RWPE1 (cell line): ENCODE results near the gene DAZL.

Source experiments
- CTCF ChIA-PET: fragments of 350-600 bp; sonication (Branson Sonifier 250); formaldehyde crosslinking; extraction: SDS; loops from one replicate; lab custom pipeline; 2021; lab: Yijun Ruan, JAX
- POLR2A ChIA-PET: fragments of 400-600 bp; formaldehyde crosslinking; extraction: SDS; loops from one replicate; lab custom pipeline; 2020; ENCODE audit warnings: antibody characterized with exemption; ENCODE audit not compliant: low non-redundant PET; lab: Yijun Ruan, JAX
- DNase-seq: peaks from one replicate; pipeline ENCODE4 v3.0.0; 2012; ENCODE audit warnings: low spot score
- H3K27ac ChIP-seq: fragments of 450-650 bp; 2 replicates; pipeline ENCODE4 v1.5.1; 2017
- CTCF ChIP-seq: fragments of 450-650 bp; conservative IDR thresholded peaks from 2 replicates; pipeline ENCODE4 v1.5.1; 2017; ENCODE audit warnings: low read depth, mild to moderate bottlenecking

Gene DAZL

GRCh38 chr3:16607718-16608117 is 2.5 kb upstream of the DAZL start:
- no peak overlapping the region for H3K27ac ChIP-seq
- DNase-seq: no peak
- no peak for TF ChIP-seq CTCF
- CTCF ChIA-PET: no interaction called here
- POLR2A ChIA-PET: no interaction called here

- peak; percentile 10 for DNase-seq
- no peak for TF ChIP-seq CTCF
- ChIA-PET POLR2A (no interaction called here), CTCF (no interaction called here)
- no peak overlapping the region for H3K27ac ChIP-seq
These were observed 1.2 kb upstream of the DAZL start for GRCh38 chr3:16606398-16606797.

- no peak for DNase-seq
- ChIA-PET CTCF (no interaction called here), POLR2A (no interaction called here)
- no peak overlapping the region for H3K27ac ChIP-seq
- TF ChIP-seq CTCF: no peak
These were observed 743 bp upstream of the DAZL start for GRCh38 chr3:16605966-16606365.

GRCh38 chr3:16604433-16604832 is 790 bp downstream of the DAZL start:
- H3K27ac ChIP-seq: no peak overlapping the region
- DNase-seq: no peak
- ChIA-PET CTCF (no interaction called here), POLR2A (no interaction called here)
- no peak for TF ChIP-seq CTCF

GRCh38 chr3:16601537-16602005 is 3.7 kb downstream of the DAZL start:
- POLR2A ChIA-PET: no interaction called here
- DNase-seq: no peak
- H3K27ac ChIP-seq: no peak overlapping the region
- peak; percentile 40 for TF ChIP-seq CTCF
- CTCF ChIA-PET: interaction anchor here (1.0 to 1.1 kb wide), 2 partner anchors 557 to 636 kb away, joined by 3 to 4 read pairs; no protein-coding TSS in a partner anchor

- CTCF ChIA-PET: interaction anchor here (0.7 to 1.1 kb wide), 3 partner anchors 10 to 636 kb away, joined by 3 to 4 read pairs (median 3); no protein-coding TSS in a partner anchor
- POLR2A ChIA-PET: no interaction called here
These were observed 4.3 kb downstream of the DAZL start for GRCh38 chr3:16600780-16601536.

More at GRCh38 chr3:16600780-16601536, 4.3 kb downstream of the DAZL start:
- no peak overlapping the region for H3K27ac ChIP-seq
- DNase-seq: peak; percentile 35
- TF ChIP-seq CTCF: peak; percentile 80
